AG09309 (cell line): Measurements from ENCODE around the gene KLHL8.

Source experiments
- DNase-seq: peaks from one replicate; pipeline ENCODE4 v3.0.0-alpha.2; 2010; ENCODE audit warnings: low read depth
- H3K4me3 ChIP-seq: 2 replicates; pipeline ENCODE4 v1.5.1; 2011; ENCODE audit warnings: mild to moderate bottlenecking, low read depth, low read length, moderate library complexity; ENCODE audit not compliant: control insufficient read depth
- TF ChIP-seq, protein P1 (sequence below): IDR thresholded peaks from 2 replicates; pipeline ENCODE4 v1.5.1; 2011; ENCODE audit warnings: mild to moderate bottlenecking, low read depth, low read length, inconsistent platforms; ENCODE audit not compliant: insufficient read depth, control insufficient read depth; ENCODE audit errors: missing control alignments

The KLHL8 gene

DNA sequence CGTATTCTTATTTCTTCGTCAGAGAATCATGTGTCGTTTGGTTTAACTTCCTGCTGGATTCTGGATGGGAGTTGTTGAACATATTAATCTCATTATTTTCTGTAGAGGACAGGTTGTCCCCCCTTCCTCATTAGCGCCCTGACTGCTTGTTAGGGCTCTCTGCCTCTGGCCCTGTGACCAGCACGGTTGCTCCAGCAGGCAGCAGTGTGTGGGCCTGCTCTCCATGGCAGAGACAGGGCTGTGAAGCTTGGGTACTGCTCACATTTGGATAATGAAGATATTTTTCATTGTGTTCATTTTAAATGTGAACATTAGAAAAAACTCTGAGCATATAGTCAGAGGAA is 102.7 kb downstream of the KLHL8 start:
- DNase-seq, result no peak
- H3K4me3 ChIP-seq, result no peak overlapping the region
- TF ChIP-seq, protein P1, sequence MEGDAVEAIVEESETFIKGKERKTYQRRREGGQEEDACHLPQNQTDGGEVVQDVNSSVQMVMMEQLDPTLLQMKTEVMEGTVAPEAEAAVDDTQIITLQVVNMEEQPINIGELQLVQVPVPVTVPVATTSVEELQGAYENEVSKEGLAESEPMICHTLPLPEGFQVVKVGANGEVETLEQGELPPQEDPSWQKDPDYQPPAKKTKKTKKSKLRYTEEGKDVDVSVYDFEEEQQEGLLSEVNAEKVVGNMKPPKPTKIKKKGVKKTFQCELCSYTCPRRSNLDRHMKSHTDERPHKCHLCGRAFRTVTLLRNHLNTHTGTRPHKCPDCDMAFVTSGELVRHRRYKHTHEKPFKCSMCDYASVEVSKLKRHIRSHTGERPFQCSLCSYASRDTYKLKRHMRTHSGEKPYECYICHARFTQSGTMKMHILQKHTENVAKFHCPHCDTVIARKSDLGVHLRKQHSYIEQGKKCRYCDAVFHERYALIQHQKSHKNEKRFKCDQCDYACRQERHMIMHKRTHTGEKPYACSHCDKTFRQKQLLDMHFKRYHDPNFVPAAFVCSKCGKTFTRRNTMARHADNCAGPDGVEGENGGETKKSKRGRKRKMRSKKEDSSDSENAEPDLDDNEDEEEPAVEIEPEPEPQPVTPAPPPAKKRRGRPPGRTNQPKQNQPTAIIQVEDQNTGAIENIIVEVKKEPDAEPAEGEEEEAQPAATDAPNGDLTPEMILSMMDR, result no peak

DNA sequence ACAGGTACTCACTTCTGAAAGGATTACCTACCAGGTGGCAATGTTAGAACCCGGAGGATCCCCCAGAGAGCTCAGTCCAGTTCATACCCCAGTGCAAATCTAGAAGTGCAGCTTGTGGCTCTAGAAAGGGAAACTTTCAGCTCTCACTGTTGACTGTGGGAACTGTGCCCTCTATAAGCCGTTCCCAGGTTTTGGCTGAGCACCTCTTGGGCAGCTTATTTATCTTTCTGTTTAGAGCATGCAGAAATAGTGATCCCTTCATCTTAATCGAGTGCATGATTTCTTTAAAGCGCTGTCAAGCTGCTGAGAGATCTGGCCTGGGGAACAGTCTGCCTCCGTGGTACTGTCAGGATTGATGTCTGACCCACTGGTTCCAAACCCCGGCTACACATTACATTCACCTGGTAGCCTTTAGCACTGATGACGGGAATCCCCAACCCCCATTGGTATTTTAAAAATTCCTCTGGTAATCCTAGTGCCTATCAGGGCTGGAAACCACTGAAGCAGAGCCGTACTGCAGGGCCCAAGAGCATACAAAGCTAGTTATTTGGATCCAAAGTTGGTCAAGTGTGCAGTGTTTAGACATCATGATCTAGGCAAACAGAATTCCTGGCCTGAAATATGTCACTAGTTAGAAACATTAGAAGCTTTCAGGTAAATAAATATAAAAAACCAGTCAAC is 103.2 kb downstream of the KLHL8 start:
- no peak for DNase-seq
- TF ChIP-seq, protein P1, result no peak
- no peak overlapping the region for H3K4me3 ChIP-seq

GRCh38 chr4:87116231-87116630 is 104.2 kb downstream of the KLHL8 start:
- no peak for DNase-seq
- no peak overlapping the region for H3K4me3 ChIP-seq
- TF ChIP-seq, protein P1, result no peak

DNA sequence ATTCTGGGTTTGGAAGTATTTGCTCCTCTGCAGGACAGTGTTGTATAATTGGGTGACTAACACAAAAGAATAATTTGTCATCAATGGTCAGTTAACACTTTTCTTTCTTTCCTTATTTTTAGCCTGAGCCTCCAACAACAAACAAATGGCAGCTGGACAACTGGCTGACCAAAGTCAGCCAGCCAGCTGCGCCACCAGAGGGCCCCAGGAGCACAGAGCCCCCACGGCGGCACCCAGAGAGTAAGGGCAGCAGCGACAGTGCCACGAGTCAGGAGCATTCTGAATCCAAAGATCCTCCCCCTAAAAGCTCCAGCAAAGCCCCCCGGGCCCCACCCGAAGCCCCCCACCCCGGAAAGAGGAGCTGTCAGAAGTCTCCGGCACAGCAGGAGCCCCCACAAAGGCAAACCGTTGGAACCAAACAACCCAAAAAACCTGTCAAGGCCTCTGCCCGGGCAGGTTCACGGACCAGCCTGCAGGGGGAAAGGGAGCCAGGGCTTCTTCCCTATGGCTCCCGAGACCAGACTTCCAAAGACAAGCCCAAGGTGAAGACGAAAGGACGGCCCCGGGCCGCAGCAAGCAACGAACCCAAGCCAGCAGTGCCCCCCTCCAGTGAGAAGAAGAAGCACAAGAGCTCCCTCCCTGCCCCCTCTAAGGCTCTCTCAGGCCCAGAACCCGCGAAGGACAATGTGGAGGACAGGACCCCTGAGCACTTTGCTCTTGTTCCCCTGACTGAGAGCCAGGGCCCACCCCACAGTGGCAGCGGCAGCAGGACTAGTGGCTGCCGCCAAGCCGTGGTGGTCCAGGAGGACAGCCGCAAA is 106.0 kb downstream of the KLHL8 start:
- DNase-seq, result no peak
- TF ChIP-seq, protein P1, result no peak
- H3K4me3 ChIP-seq, result no peak overlapping the region

DNA sequence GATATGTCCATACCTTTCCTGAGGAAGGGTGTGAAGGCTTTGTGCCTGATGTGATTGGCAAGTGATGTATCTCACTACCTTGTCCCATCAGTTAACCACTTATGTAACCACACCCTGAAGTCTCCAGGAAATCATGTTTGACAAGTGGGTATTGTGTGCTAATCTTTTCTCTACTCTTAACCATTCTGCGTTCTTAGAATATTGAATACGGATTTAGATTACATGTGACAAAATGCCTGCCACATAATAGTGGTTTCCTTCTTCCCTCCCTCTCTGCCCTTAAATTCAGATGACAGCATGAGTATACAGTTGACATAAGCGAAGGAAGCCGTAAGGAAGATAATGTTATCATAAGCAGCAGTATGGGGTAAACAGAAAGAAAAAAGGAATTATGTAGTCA is 108.4 kb downstream of the KLHL8 start:
- TF ChIP-seq, protein P1, result no peak
- DNase-seq, result no peak
- no peak overlapping the region for H3K4me3 ChIP-seq
